Measurements from ENCODE around the gene NAP1L4.

Gene NAP1L4

GRCh38 chr11:2992997-2993325, 832 bp upstream of the NAP1L4 start:
- H3K27me3 ChIP-seq (ENCODE audit: insufficient read depth, insufficient read length), result no peaks in the 10 kb centered on the region
- peak overlapping the region; percentile 90 for H3K4me3 ChIP-seq (ENCODE audit: insufficient read length, low read depth)
- H3K9me3 ChIP-seq (ENCODE audit: insufficient read depth, low read length), result no peaks in the 10 kb centered on the region
- H3K4me1 ChIP-seq (ENCODE audit: insufficient read depth, insufficient read length), result peaks cover 1% of the 10 kb centered on the region
- H3K9ac ChIP-seq (ENCODE audit: insufficient read length, low read depth), result peak overlapping the region; percentile 98
- TF ChIP-seq ZNF274 (IDR thresholded peaks at IDR 0.05; ENCODE audit: low read depth, low read length), result no peak
- TF ChIP-seq SUZ12 (IDR thresholded peaks at IDR 0.05; ENCODE audit: extremely low read depth, insufficient read depth, insufficient read length), result no peak
- TF ChIP-seq YY1 (IDR thresholded peaks at IDR 0.05; ENCODE audit: insufficient read depth, insufficient read length), result no peak
- H3K36me3 ChIP-seq (ENCODE audit: insufficient read depth, insufficient read length, low read length), result peaks cover 8% of the 10 kb centered on the region
- DNase-seq (ENCODE audit: low read depth, low spot score), result no peak

- peak overlapping the region; percentile 90 for H3K4me3 ChIP-seq (ENCODE audit: insufficient read length, low read depth)
Measured at GRCh38 chr11:2991452-2992233, 486 bp downstream of the NAP1L4 start.

GRCh38 chr11:2990617-2991451, 1.3 kb downstream of the NAP1L4 start:
- peaks cover 5% of the 10 kb centered on the region for H3K4me1 ChIP-seq (ENCODE audit: insufficient read depth, insufficient read length)

More at GRCh38 chr11:2991452-2992233, 486 bp downstream of the NAP1L4 start:
- H3K27me3 ChIP-seq (ENCODE audit: insufficient read depth, insufficient read length), result no peaks in the 10 kb centered on the region
- H3K4me1 ChIP-seq (ENCODE audit: insufficient read depth, insufficient read length), result peaks cover 5% of the 10 kb centered on the region
- peak overlapping the region; percentile 96 for H3K9ac ChIP-seq (ENCODE audit: insufficient read length, low read depth)
- H3K9me3 ChIP-seq (ENCODE audit: insufficient read depth, low read length), result no peaks in the 10 kb centered on the region
- DNase-seq (ENCODE audit: low read depth, low spot score), result peak; percentile 40
- H3K36me3 ChIP-seq (ENCODE audit: insufficient read depth, insufficient read length, low read length), result peaks cover 15% of the 10 kb centered on the region
- TF ChIP-seq SUZ12 (IDR thresholded peaks at IDR 0.05; ENCODE audit: extremely low read depth, insufficient read depth, insufficient read length), result no peak

DNA sequence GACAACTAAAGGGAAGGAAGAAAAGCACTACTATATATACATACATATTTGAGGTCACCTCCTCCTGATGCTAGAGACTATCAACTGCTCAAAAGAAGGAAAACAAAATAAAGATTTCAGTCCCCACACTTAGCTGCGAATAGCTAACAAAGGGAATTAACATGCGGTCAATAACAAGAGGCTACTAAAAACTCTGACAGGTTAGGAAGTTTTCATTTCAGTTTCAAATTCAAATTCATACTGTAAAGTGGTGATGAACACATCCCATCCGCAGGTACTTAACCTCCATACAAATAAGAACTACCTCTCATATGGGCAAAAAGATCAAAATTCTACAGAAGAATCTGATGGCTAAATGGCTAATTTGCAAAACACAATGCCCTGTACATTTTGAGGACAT, 2.6 kb downstream of the NAP1L4 start:
- no peak for TF ChIP-seq SUZ12 (IDR thresholded peaks at IDR 0.05; ENCODE audit: extremely low read depth, insufficient read depth, insufficient read length)
- TF ChIP-seq YY1 (IDR thresholded peaks at IDR 0.05; ENCODE audit: insufficient read depth, insufficient read length), result no peak
- TF ChIP-seq ZNF274 (IDR thresholded peaks at IDR 0.05; ENCODE audit: low read depth, low read length), result no peak
- Histone ChIP-seq H3K27me3 (ENCODE audit: insufficient read depth, insufficient read length) (no peaks in the 10 kb centered on the region), H3K36me3 (ENCODE audit: insufficient read depth, insufficient read length, low read length) (peaks cover 22% of the 10 kb centered on the region), H3K9ac (ENCODE audit: insufficient read length, low read depth) (peak overlapping the region; percentile 96), H3K4me3 (ENCODE audit: insufficient read length, low read depth) (peak overlapping the region; percentile 90), H3K4me1 (ENCODE audit: insufficient read depth, insufficient read length) (peaks cover 5% of the 10 kb centered on the region), H3K9me3 (ENCODE audit: insufficient read depth, low read length) (no peaks in the 10 kb centered on the region)
- no peak for DNase-seq (ENCODE audit: low read depth, low spot score)

More at GRCh38 chr11:2990617-2991451, 1.3 kb downstream of the NAP1L4 start:
- H3K9ac ChIP-seq (ENCODE audit: insufficient read length, low read depth), result peak overlapping the region; percentile 96
- H3K27me3 ChIP-seq (ENCODE audit: insufficient read depth, insufficient read length), result no peaks in the 10 kb centered on the region
- peaks cover 15% of the 10 kb centered on the region for H3K36me3 ChIP-seq (ENCODE audit: insufficient read depth, insufficient read length, low read length)
- DNase-seq (ENCODE audit: low read depth, low spot score), result no peak
- peak overlapping the region; percentile 90 for H3K4me3 ChIP-seq (ENCODE audit: insufficient read length, low read depth)
- no peaks in the 10 kb centered on the region for H3K9me3 ChIP-seq (ENCODE audit: insufficient read depth, low read length)
- TF ChIP-seq SUZ12 (IDR thresholded peaks at IDR 0.05; ENCODE audit: extremely low read depth, insufficient read depth, insufficient read length) (no peak), ZNF274 (IDR thresholded peaks at IDR 0.05; ENCODE audit: low read depth, low read length) (no peak), YY1 (IDR thresholded peaks at IDR 0.05; ENCODE audit: insufficient read depth, insufficient read length) (peak; percentile 20)

DNA sequence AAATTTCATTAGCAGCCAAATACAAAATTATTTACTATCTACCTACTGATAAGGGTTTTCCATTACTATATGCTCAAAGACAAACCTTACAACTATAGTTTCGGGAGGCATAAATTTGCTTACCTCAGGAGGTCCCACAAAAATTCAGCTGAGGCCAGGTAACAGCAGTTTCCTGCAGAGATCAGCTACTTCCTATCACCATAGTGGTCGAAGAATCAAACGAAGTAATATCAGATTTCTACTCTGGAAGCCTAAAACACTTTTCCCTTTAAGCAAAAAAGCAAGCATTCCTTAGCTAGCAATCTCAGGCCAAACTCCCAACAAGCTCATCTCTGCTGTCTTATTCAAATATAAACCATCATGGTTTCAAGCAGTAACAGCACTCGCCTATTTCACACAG, 3.1 kb downstream of the NAP1L4 start:
- peak overlapping the region; percentile 96 for H3K9ac ChIP-seq (ENCODE audit: insufficient read length, low read depth)
- H3K9me3 ChIP-seq (ENCODE audit: insufficient read depth, low read length), result no peaks in the 10 kb centered on the region
- peak overlapping the region; percentile 21 for H3K4me3 ChIP-seq (ENCODE audit: insufficient read length, low read depth)
- DNase-seq (ENCODE audit: low read depth, low spot score), result no peak
- TF ChIP-seq ZNF274 (IDR thresholded peaks at IDR 0.05; ENCODE audit: low read depth, low read length) (no peak), YY1 (IDR thresholded peaks at IDR 0.05; ENCODE audit: insufficient read depth, insufficient read length) (no peak), SUZ12 (IDR thresholded peaks at IDR 0.05; ENCODE audit: extremely low read depth, insufficient read depth, insufficient read length) (no peak)
- H3K36me3 ChIP-seq (ENCODE audit: insufficient read depth, insufficient read length, low read length), result peaks cover 26% of the 10 kb centered on the region
- H3K27me3 ChIP-seq (ENCODE audit: insufficient read depth, insufficient read length), result no peaks in the 10 kb centered on the region
- H3K4me1 ChIP-seq (ENCODE audit: insufficient read depth, insufficient read length), result peaks cover 5% of the 10 kb centered on the region

DNA sequence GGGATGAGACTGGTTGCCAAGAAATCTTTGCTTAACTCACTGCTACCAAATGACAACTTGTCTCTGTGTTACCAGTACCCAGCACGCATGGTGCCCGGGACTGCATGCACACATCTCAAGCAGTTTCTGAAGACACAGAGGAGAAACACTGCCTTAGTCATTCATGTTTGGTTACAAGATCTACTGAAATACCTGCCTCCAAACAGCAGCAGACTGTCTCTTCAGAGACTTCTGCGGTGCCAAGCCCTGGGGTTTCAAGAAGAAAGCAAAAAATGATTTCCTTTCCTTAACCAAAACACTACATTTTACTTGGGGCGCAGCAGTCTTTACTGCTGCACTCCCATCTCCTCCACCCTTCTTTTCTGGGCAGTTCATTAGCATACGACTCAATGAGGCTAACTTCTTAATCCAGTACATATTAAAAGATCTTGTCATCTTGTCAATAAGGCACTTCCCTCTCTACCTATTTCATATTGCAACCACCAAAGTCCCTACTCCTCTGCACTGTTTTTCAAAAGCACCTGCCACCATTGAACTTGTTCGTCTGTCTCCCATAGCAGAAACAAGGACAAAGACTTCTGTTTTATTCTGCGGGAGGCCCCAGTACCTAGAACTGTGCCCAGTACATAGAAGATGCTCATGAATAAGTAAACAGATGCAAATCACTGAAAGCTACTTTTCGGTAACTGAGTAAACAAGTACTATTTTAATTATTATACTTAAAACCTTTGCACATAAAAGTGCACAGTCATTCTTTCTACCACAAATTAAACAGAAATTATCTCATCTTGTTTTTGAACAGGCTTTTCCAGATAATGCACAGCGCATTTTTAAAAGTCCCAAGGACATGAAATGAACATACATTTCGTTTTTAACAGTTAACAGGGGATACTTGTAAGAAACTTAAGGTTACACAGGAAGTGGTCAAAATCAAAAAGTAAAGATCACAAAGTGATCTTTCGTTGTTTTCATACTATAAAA, 4.0 kb downstream of the NAP1L4 start:
- TF ChIP-seq ZNF274 (IDR thresholded peaks at IDR 0.05; ENCODE audit: low read depth, low read length) (no peak), SUZ12 (IDR thresholded peaks at IDR 0.05; ENCODE audit: extremely low read depth, insufficient read depth, insufficient read length) (no peak), YY1 (IDR thresholded peaks at IDR 0.05; ENCODE audit: insufficient read depth, insufficient read length) (no peak)
- DNase-seq (ENCODE audit: low read depth, low spot score), result no peak
- Histone ChIP-seq H3K9me3 (ENCODE audit: insufficient read depth, low read length) (no peaks in the 10 kb centered on the region), H3K4me3 (ENCODE audit: insufficient read length, low read depth) (peak overlapping the region; percentile 21), H3K27me3 (ENCODE audit: insufficient read depth, insufficient read length) (no peaks in the 10 kb centered on the region), H3K4me1 (ENCODE audit: insufficient read depth, insufficient read length) (peaks cover 5% of the 10 kb centered on the region), H3K36me3 (ENCODE audit: insufficient read depth, insufficient read length, low read length) (peaks cover 33% of the 10 kb centered on the region), H3K9ac (ENCODE audit: insufficient read length, low read depth) (peak overlapping the region; percentile 96)
